Measurements from ENCODE around the gene EYA2. TPM values are rescaled to one million over a fixed set of nuclear protein-coding genes. Genes with fewer than 3 reads are reported as not detected.

EYA2 gene
- total RNA-seq, 4 donors from 2014 or later, result 2.0 to 11.0 (median 5.6) TPM

DNA sequence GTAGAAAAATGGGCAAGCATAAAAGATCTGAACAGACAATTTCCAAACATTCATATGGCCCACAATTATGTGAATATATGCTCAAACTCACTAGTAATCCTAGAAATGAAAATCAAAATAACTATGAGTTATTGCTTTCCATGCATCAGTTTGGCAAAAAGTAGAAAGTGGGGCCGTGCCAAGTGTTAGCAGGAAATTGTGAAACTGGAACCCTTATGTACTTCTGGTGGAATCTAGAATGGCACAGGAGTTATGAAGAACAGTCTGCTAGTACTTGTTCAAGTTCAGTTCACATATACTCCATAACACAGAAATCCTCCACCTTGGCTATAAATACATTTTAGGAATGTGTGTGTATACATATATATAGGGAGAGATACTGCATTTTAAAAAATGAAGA, 89.8 kb downstream of the EYA2 start:
- Histone ChIP-seq H3K9me3 (no peaks in the 10 kb centered on the region), H3K27me3 (no peaks in the 10 kb centered on the region), H3K27ac (no peak overlapping the region), H3K4me1 (no peaks in the 10 kb centered on the region), H3K4me3 (no peak overlapping the region), H3K36me3 (no peaks in the 10 kb centered on the region)
- DNase-seq, result no peak
- intact Hi-C loops (cut with DNase I; ENCODE audit: low total_unique reads), result no loop called here
- TF ChIP-seq, protein P1, sequence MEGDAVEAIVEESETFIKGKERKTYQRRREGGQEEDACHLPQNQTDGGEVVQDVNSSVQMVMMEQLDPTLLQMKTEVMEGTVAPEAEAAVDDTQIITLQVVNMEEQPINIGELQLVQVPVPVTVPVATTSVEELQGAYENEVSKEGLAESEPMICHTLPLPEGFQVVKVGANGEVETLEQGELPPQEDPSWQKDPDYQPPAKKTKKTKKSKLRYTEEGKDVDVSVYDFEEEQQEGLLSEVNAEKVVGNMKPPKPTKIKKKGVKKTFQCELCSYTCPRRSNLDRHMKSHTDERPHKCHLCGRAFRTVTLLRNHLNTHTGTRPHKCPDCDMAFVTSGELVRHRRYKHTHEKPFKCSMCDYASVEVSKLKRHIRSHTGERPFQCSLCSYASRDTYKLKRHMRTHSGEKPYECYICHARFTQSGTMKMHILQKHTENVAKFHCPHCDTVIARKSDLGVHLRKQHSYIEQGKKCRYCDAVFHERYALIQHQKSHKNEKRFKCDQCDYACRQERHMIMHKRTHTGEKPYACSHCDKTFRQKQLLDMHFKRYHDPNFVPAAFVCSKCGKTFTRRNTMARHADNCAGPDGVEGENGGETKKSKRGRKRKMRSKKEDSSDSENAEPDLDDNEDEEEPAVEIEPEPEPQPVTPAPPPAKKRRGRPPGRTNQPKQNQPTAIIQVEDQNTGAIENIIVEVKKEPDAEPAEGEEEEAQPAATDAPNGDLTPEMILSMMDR (IDR thresholded peaks at IDR 0.05), result no peak
- no peak for TF ChIP-seq POLR2A (IDR thresholded peaks at IDR 0.05)

DNA sequence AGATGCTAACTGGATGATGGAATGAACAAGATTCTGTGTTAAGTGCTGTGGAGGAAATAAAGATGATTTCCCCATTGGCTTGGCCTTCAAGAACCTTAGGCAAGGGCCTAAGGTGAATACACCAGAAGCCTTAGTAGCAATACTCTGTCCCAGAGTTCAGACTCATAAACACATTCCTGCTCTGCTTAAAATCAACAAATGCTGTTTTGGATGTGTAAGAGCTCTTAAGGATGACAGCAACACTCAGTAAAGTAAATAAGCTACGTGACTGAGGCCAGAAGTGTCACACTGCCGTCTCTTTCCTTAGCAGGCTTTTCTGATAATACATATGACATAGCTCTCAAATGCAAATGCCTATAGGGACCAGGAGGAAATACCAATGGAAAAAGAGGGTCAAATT, 90.6 kb downstream of the EYA2 start:
- Histone ChIP-seq H3K27me3 (no peaks in the 10 kb centered on the region), H3K4me1 (no peaks in the 10 kb centered on the region), H3K4me3 (no peak overlapping the region), H3K36me3 (no peaks in the 10 kb centered on the region), H3K9me3 (no peaks in the 10 kb centered on the region), H3K27ac (peak overlapping the region in 1 of 2 donors; percentile 38)
- TF ChIP-seq, protein P1 (IDR thresholded peaks at IDR 0.05), result no peak
- no peak for TF ChIP-seq POLR2A (IDR thresholded peaks at IDR 0.05)
- intact Hi-C loops (cut with DNase I; ENCODE audit: low total_unique reads), result no loop called here
- DNase-seq, result no peak

- no peaks in the 10 kb centered on the region for H3K9me3 ChIP-seq
- intact Hi-C loops (cut with DNase I; ENCODE audit: low total_unique reads), result no loop called here
- no peaks in the 10 kb centered on the region for H3K4me1 ChIP-seq
- H3K27me3 ChIP-seq, result no peaks in the 10 kb centered on the region
- TF ChIP-seq, protein P1 (IDR thresholded peaks at IDR 0.05), result no peak
- TF ChIP-seq POLR2A (IDR thresholded peaks at IDR 0.05), result no peak
- no peak overlapping the region for H3K4me3 ChIP-seq
- no peaks in the 10 kb centered on the region for H3K36me3 ChIP-seq
- DNase-seq, result no peak
- H3K27ac ChIP-seq, result no peak overlapping the region
These were observed 91.0 kb downstream of the EYA2 start for GRCh38 chr20:46985671-46986070.

DNA sequence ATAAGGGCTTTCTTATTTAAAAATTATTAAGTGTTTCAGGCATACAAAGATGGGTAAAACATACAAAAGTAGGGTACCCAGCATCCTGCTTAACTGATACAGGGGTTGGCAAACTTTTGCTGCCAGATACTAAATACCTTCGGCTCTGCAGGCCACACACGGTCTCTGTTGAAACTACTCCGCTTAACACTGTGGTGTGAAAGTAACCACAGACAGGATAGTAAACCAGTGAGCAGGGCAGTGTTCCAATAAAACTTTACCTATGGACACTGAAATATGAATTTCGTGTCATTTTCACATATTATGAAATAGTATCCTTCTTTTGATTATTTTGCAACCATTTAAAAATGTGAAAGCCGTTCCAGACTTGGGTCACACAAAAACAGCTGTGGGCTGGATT, 92.4 kb downstream of the EYA2 start:
- Histone ChIP-seq H3K4me3 (no peak overlapping the region), H3K9me3 (no peaks in the 10 kb centered on the region), H3K4me1 (no peaks in the 10 kb centered on the region), H3K27ac (no peak overlapping the region), H3K36me3 (no peaks in the 10 kb centered on the region), H3K27me3 (no peaks in the 10 kb centered on the region)
- TF ChIP-seq POLR2A (IDR thresholded peaks at IDR 0.05), result no peak
- TF ChIP-seq, protein P1 (IDR thresholded peaks at IDR 0.05), result no peak
- intact Hi-C loops (cut with DNase I; ENCODE audit: low total_unique reads), result no loop called here
- no peak for DNase-seq

DNA sequence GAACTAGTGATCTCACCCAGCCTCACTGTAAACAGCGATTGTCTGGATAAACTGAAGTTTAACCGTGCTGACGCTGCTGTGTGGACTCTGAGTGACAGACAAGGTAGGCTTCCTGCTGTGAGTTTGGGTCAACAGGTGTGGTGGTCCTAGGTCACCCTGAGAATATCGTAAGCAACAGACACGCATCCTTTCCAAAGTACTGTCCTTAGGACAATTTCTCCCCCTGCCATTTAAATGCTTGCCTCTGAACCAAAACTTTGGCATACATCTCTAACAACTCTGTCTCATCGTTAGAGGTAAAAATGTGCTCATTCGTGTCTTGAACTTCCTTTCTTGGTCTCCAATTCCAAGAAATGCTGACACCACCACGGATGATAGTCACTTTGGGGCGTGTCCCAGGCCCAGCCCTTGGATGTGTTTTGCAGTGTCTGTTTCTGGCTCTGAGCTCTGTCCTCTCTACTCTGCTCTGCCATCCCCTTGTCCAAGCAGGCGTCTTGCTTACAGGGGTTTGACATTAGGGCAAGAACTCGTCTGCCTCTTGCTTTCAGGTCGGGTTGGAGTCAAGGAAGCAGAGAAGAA, 95.5 kb downstream of the EYA2 start:
- intact Hi-C loops (cut with DNase I; ENCODE audit: low total_unique reads), result no loop called here
- DNase-seq, result no peak
- Histone ChIP-seq H3K36me3 (no peaks in the 10 kb centered on the region), H3K27ac (no peak overlapping the region), H3K27me3 (no peaks in the 10 kb centered on the region), H3K9me3 (no peaks in the 10 kb centered on the region), H3K4me3 (no peak overlapping the region), H3K4me1 (no peaks in the 10 kb centered on the region)
- TF ChIP-seq POLR2A (IDR thresholded peaks at IDR 0.05), result no peak
- TF ChIP-seq, protein P1 (IDR thresholded peaks at IDR 0.05), result no peak
